ENCODE results near the gene CRYBG2. TPM values are rescaled to one million over a fixed set of nuclear protein-coding genes. Genes with fewer than 3 reads are reported as not detected.

CRYBG2 gene
- total and polyA plus RNA-seq, 2 of the 13 experiments (the other 11 are each of a cell fraction or from before 2014, with no cell fraction given), result 1.3 to 2.9 TPM

DNA sequence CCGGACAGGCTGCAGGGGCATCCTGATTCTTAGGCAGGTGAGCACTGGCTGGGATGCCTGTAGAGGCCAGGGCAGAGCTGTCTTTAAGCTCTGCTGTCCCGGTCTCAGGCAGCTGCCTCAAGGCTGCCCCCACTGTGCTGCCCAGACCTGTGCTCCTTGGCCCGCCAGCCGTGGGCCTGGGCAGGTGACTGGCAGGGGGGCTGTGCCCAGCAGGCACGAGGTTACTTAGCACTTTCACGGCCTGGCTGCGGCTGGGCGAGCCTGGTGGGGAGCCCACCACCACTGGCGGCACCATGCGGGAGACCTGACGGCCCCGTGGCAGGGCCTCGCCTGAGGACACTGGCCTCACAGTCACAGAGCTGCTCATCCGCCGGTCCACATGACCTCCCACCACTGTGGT lies 8.2 kb downstream of the CRYBG2 start:
- peaks cover 31% of the 10 kb centered on the region for H3K4me1 ChIP-seq (ENCODE audit: insufficient read depth, low read length)
- in situ Hi-C loops (cut with HindIII; ENCODE audit: extremely low pct_ligation_motif_present, low pct_unique_long_range_greater_than_20kb), result no loop called here
- no peaks in the 10 kb centered on the region for H4K20me1 ChIP-seq (ENCODE audit: insufficient read depth, low read length)
- H3K27me3 ChIP-seq (ENCODE audit: control insufficient read depth in 1 of 2, insufficient read depth in 2 of 2, low read length in 2 of 2), result no peaks in the 10 kb centered on the region
- no peak overlapping the region for H3K4me2 ChIP-seq (ENCODE audit: low read depth, low read length)
- ATAC-seq, result peak; percentile 36
- H3K4me3 ChIP-seq (replicated peaks in 1 of 3; ENCODE audit: insufficient read depth in 1 of 3, low read depth in 2 of 3, low read length in 3 of 3), result no peak overlapping the region
- H3K9ac ChIP-seq (ENCODE audit: insufficient read depth, low read depth, low read length), result no peak overlapping the region
- no peak overlapping the region for H3K27ac ChIP-seq (ENCODE audit: extremely low read length, insufficient read depth, low read length)
- peaks cover 2% of the 10 kb centered on the region for H3K79me2 ChIP-seq (ENCODE audit: insufficient read depth, low read length)
- H3K9me3 ChIP-seq (ENCODE audit: low read length), result no peaks in the 10 kb centered on the region
- no peak for FAIRE-seq
- ChIA-PET CTCF (ENCODE audit: low intra/inter-chr PET ratio, low total read pairs) (no interaction called here), POLR2A (no interaction called here)
- DNase-seq (ENCODE audit: low spot score), result no peak
- intact Hi-C loops (cut with micrococcal nuclease; ENCODE audit: unreplicated experiment), result no loop called here
- WGBS (ENCODE audit: low lambda C conversion rate), result 83% methylated on average over 1 of the region's 15 CpGs
- H2AFZ ChIP-seq (ENCODE audit: low read length), result no peak overlapping the region
- no TSS peak for BruUV-seq (replicated peaks)
- H3K36me3 ChIP-seq (replicated peaks in 1 of 2; ENCODE audit: control insufficient read depth in 1 of 2, insufficient read depth in 2 of 2, low read length in 2 of 2), result no peaks in the 10 kb centered on the region
- TF ChIP-seq ZNF468 (CRISPR knock-in tag; IDR thresholded peaks at IDR 0.05), result no peak
- TF ChIP-seq, protein P1, sequence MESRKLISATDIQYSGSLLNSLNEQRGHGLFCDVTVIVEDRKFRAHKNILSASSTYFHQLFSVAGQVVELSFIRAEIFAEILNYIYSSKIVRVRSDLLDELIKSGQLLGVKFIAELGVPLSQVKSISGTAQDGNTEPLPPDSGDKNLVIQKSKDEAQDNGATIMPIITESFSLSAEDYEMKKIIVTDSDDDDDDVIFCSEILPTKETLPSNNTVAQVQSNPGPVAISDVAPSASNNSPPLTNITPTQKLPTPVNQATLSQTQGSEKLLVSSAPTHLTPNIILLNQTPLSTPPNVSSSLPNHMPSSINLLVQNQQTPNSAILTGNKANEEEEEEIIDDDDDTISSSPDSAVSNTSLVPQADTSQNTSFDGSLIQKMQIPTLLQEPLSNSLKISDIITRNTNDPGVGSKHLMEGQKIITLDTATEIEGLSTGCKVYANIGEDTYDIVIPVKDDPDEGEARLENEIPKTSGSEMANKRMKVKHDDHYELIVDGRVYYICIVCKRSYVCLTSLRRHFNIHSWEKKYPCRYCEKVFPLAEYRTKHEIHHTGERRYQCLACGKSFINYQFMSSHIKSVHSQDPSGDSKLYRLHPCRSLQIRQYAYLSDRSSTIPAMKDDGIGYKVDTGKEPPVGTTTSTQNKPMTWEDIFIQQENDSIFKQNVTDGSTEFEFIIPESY (CRISPR knock-in tag; IDR thresholded peaks at IDR 0.05), result 0 out of 2 replicates have a peak, but pooled peaks have one; percentile 50
- TF ChIP-seq ZNF773 (CRISPR knock-in tag; IDR thresholded peaks at IDR 0.05; ENCODE audit: borderline replicate concordance), result no peak
- TF ChIP-seq NPAS2 (CRISPR knock-in tag; IDR thresholded peaks at IDR 0.05; ENCODE audit: borderline replicate concordance), result no peak
- TF ChIP-seq SUZ12 (IDR thresholded peaks at IDR 0.05; ENCODE audit: low read depth, low read length), result no peak
- 0 out of 2 replicates have a peak, but pooled peaks have one; percentile 67 for TF ChIP-seq HNRNPL (IDR thresholded peaks at IDR 0.05; ENCODE audit: low read depth, low read length)
- TF ChIP-seq ATF1 (CRISPR knock-in tag; IDR thresholded peaks at IDR 0.05), result no peak
- TF ChIP-seq TAF1 (CRISPR knock-in tag; IDR thresholded peaks at IDR 0.05), result no peak
- no peak for TF ChIP-seq BRCA1 (CRISPR knock-in tag; IDR thresholded peaks at IDR 0.05)
- TF ChIP-seq, protein P2, sequence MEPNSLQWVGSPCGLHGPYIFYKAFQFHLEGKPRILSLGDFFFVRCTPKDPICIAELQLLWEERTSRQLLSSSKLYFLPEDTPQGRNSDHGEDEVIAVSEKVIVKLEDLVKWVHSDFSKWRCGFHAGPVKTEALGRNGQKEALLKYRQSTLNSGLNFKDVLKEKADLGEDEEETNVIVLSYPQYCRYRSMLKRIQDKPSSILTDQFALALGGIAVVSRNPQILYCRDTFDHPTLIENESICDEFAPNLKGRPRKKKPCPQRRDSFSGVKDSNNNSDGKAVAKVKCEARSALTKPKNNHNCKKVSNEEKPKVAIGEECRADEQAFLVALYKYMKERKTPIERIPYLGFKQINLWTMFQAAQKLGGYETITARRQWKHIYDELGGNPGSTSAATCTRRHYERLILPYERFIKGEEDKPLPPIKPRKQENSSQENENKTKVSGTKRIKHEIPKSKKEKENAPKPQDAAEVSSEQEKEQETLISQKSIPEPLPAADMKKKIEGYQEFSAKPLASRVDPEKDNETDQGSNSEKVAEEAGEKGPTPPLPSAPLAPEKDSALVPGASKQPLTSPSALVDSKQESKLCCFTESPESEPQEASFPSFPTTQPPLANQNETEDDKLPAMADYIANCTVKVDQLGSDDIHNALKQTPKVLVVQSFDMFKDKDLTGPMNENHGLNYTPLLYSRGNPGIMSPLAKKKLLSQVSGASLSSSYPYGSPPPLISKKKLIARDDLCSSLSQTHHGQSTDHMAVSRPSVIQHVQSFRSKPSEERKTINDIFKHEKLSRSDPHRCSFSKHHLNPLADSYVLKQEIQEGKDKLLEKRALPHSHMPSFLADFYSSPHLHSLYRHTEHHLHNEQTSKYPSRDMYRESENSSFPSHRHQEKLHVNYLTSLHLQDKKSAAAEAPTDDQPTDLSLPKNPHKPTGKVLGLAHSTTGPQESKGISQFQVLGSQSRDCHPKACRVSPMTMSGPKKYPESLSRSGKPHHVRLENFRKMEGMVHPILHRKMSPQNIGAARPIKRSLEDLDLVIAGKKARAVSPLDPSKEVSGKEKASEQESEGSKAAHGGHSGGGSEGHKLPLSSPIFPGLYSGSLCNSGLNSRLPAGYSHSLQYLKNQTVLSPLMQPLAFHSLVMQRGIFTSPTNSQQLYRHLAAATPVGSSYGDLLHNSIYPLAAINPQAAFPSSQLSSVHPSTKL (CRISPR knock-in tag; IDR thresholded peaks at IDR 0.05), result no peak
- peak; percentile 18; the same call in 1 of the 2 replicates for TF ChIP-seq STAG1 (CRISPR knock-in tag; IDR thresholded peaks at IDR 0.05)
- TF ChIP-seq YEATS2 (CRISPR knock-in tag; IDR thresholded peaks at IDR 0.05; ENCODE audit: borderline replicate concordance), result no peak
- TF ChIP-seq, protein P3, sequence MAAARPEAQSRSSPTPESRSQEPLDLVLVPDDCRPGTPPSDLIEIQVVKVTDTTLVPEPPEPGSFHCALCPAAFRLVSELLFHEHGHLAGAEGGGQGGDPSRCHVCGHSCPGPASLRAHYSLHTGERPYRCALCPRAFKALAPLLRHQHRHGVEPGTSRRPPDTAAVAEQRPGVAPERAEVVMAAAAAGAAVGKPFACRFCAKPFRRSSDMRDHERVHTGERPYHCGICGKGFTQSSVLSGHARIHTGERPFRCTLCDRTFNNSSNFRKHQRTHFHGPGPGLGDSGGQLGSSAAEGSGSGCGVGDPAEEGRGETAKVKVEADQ (CRISPR knock-in tag; IDR thresholded peaks at IDR 0.05; ENCODE audit: borderline replicate concordance), result no peak
- no peak for TF ChIP-seq ZNF557 (CRISPR knock-in tag; IDR thresholded peaks at IDR 0.05)
- no peak for TF ChIP-seq MEIS1 (CRISPR knock-in tag; IDR thresholded peaks at IDR 0.05; ENCODE audit: borderline replicate concordance)
- TF ChIP-seq PAX8 (CRISPR knock-in tag; IDR thresholded peaks at IDR 0.05; ENCODE audit: borderline replicate concordance), result no peak
- no peak for TF ChIP-seq FOXC1 (CRISPR knock-in tag; IDR thresholded peaks at IDR 0.05; ENCODE audit: borderline replicate concordance)
- no peak for TF ChIP-seq CEBPG (CRISPR knock-in tag; IDR thresholded peaks at IDR 0.05)
- TF ChIP-seq ZSCAN29 (CRISPR knock-in tag; conservative IDR thresholded peaks at IDR 0.05), result no peak
- TF ChIP-seq ADNP (CRISPR knock-in tag; IDR thresholded peaks at IDR 0.05), result no peak
